BLaER1 treated with 17β-estradiol and CSF1 and Interleukin-3, amounts not matched to agents 10 nM and 100 nM (cell line): Measurements from ENCODE around the gene DNAH8.

Source experiments
- H3K27ac ChIP-seq, 11 experiments: shearing (Covaris generic); formaldehyde crosslinking; 2 replicates each; pipeline ENCODE4 v1.8.1; 2022
- H3K27me3 ChIP-seq, 11 experiments: shearing (Covaris generic); formaldehyde crosslinking; 2 replicates each; pipeline ENCODE4 v1.8.1; 2022
- H3K36me3 ChIP-seq, 11 experiments: shearing (Covaris generic); formaldehyde crosslinking; 2 replicates each; pipeline ENCODE4 v1.8.1; 2022
- H3K4me1 ChIP-seq, 10 experiments: shearing (Covaris generic); formaldehyde crosslinking; 2 replicates each; pipeline ENCODE4 v1.8.1; 2022
- H3K4me2 ChIP-seq, 11 experiments: shearing (Covaris generic); formaldehyde crosslinking; 2 replicates each; pipeline ENCODE4 v1.8.1; 2022
- H3K4me3 ChIP-seq, 10 experiments: shearing (Covaris generic); formaldehyde crosslinking; 2 replicates each; pipeline ENCODE4 v1.8.1; 2022
- H3K9ac ChIP-seq, 11 experiments: shearing (Covaris generic); formaldehyde crosslinking; 2 replicates each; pipeline ENCODE4 v1.8.1; 2022
- H3K9me3 ChIP-seq, 11 experiments: shearing (Covaris generic); formaldehyde crosslinking; replicated peaks in 1 of 11; 2 replicates each; pipeline ENCODE4 v1.8.1; 2022
- H4K20me1 ChIP-seq, 11 experiments: shearing (Covaris generic); formaldehyde crosslinking; 2 replicates each; pipeline ENCODE4 v1.8.1; 2022
- Cebpa-rat ChIP-seq, 11 experiments: shearing (Covaris generic); IDR thresholded peaks; 2 replicates each; pipeline ENCODE4 v1.8.1; 2022

DNAH8 gene

DNA sequence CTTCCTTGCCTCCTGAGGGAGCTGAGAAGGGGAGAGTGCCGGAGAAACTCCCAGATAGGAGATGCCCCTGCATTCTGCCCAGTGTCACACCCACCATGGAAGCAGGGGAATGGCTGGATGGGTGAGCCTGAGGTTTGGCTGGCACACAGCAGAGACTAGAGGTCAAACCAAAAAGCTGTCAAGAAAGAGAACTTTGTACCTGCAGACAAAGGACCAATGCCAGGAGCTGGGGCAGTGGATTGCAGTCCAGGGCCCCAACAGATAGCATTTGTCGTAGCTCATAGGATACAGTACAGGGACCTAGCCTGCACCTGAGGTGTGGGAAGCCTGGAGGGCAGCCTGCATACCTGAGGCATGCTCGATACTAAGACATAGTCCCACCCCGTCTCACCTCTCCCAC lies 227.3 kb downstream of the DNAH8 start:
- no peaks in the 10 kb centered on the region for H3K36me3 ChIP-seq
- no peaks in the 10 kb centered on the region for H4K20me1 ChIP-seq
- no peaks in the 10 kb centered on the region for H3K27me3 ChIP-seq
- no peak overlapping the region for H3K27ac ChIP-seq
- no peak overlapping the region for H3K4me3 ChIP-seq
- no peaks in the 10 kb centered on the region for H3K4me1 ChIP-seq
- TF ChIP-seq Cebpa-rat (IDR thresholded peaks at IDR 0.05) = no peak
- H3K9ac ChIP-seq = no peak overlapping the region
- H3K9me3 ChIP-seq = 0 out of 22 replicates have a peak, but pooled peaks cover 0 to 10% (median 0%) of the 10 kb centered on the region in 11 experiments
- H3K4me2 ChIP-seq = no peak overlapping the region

DNA sequence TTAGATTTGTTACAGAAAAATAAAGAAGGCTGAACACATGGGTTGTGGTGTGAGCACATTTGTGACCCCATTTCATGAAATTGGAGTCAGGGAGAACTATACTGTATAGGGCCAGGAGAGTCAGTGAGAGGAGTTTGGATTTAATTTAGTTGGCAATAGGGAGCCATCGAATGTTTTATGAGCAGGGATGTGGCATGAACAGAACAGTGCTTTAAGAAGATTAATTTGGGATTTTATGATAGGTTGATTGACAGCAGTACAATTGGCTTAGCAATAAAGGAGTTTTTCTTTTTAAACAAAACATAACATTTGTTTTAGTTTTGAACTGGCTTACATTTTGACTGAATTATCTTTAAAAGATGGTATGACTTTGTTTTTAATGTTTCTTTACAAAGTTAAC lies 227.9 kb downstream of the DNAH8 start:
- H3K27me3 ChIP-seq = no peaks in the 10 kb centered on the region
- H3K27ac ChIP-seq = no peak overlapping the region
- no peak overlapping the region for H3K4me3 ChIP-seq
- no peaks in the 10 kb centered on the region for H4K20me1 ChIP-seq
- no peaks in the 10 kb centered on the region for H3K4me1 ChIP-seq
- 0 out of 22 replicates have a peak, but pooled peaks cover 0 to 5% (median 0%) of the 10 kb centered on the region in 11 experiments for H3K9me3 ChIP-seq
- H3K36me3 ChIP-seq = no peaks in the 10 kb centered on the region
- H3K9ac ChIP-seq = no peak overlapping the region
- no peak overlapping the region for H3K4me2 ChIP-seq
- TF ChIP-seq Cebpa-rat (IDR thresholded peaks at IDR 0.05) = no peak

DNA sequence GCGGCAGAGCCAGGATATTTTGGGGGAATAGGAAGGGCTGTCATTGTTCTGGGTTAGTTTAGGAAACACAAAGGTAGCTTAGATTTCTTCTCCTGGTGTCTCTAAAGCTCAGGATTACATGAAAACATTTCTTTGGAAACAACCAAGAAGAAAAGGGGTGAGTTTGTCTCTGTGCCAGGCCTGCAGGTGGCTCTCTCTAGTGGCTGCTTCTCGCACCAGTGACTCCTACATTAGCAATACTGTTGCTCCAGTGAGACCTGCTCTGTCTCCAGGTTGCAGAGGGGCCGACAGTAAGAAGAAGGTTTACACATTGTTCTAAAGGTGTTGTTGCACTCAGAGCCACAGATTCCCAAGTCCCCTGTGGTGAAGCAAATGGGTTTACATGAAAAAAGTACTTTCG lies 228.9 kb downstream of the DNAH8 start:
- Histone ChIP-seq H3K4me3 (no peak overlapping the region), H3K36me3 (no peaks in the 10 kb centered on the region), H4K20me1 (no peaks in the 10 kb centered on the region), H3K27ac (no peak overlapping the region), H3K4me1 (no peaks in the 10 kb centered on the region), H3K9ac (no peak overlapping the region), H3K27me3 (no peaks in the 10 kb centered on the region), H3K9me3 (no peaks in the 10 kb centered on the region), H3K4me2 (no peak overlapping the region)
- no peak for TF ChIP-seq Cebpa-rat (IDR thresholded peaks at IDR 0.05)

DNA sequence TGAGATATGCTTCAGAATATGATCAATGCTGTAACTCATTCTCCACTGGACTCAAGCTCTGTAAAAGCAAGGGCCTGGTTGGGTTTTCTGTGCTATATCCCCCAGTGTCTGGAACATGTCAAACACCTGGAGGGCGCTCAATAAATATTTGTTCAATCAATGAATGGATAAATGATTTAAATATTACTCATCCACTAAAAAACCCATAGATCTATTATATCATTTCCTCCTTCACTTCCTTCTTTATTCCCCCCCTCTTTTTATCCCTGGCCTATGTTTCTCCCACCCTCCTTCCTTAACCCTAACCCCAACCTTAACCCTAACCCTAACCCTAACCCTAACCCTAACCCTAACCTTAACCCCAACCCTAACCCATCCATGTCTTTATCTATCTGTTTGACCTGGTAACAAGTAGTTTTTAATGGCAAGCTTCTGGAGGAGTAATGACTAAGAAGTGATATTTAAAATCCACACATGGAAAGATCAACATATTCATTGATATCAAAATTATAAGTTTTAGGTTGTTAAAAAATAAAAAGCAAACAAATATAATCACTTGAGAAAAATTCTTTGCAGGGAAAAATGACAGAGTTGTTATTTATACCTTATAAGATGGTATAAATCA lies 229.7 kb downstream of the DNAH8 start:
- Histone ChIP-seq H3K9me3 (no peaks in the 10 kb centered on the region), H3K4me2 (no peak overlapping the region), H4K20me1 (no peaks in the 10 kb centered on the region), H3K9ac (no peak overlapping the region), H3K36me3 (no peaks in the 10 kb centered on the region), H3K27ac (no peak overlapping the region), H3K4me3 (no peak overlapping the region), H3K4me1 (no peaks in the 10 kb centered on the region), H3K27me3 (no peaks in the 10 kb centered on the region)
- no peak for TF ChIP-seq Cebpa-rat (IDR thresholded peaks at IDR 0.05)

DNA sequence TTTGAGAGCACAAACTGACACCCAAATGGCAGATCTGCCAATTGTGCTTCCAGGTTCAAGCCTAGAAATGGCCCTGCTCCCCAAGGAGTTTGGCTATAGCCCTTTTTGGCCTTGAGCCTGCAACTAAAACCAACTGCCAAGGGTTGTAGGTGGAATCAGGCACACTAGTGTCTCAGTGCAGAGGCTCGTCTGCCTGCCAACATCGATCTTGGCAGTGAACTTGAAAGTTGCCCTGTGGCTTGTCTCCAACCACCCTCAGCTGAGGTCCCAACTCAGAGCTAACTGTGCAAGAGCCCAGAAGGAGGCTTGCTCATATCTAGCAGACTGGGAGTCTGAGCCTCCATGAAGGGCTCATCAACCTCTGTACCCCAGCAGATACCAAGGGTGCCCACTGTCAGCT lies 240.8 kb downstream of the DNAH8 start:
- Histone ChIP-seq H3K27me3 (no peaks in the 10 kb centered on the region), H3K9me3 (peaks cover 17 to 25% (median 22%) of the 10 kb centered on the region in 11 experiments), H3K36me3 (peaks cover 0 to 3% (median 0%) of the 10 kb centered on the region in 11 experiments; a peak in 1 of 22 replicates), H3K9ac (no peak overlapping the region), H3K4me3 (no peak overlapping the region), H3K4me1 (peaks cover 0 to 6% (median 0%) of the 10 kb centered on the region in 10 experiments; a peak in 1 of 20 replicates), H3K4me2 (no peak overlapping the region), H4K20me1 (no peaks in the 10 kb centered on the region), H3K27ac (no peak overlapping the region)
- TF ChIP-seq Cebpa-rat (IDR thresholded peaks at IDR 0.05) = no peak

DNA sequence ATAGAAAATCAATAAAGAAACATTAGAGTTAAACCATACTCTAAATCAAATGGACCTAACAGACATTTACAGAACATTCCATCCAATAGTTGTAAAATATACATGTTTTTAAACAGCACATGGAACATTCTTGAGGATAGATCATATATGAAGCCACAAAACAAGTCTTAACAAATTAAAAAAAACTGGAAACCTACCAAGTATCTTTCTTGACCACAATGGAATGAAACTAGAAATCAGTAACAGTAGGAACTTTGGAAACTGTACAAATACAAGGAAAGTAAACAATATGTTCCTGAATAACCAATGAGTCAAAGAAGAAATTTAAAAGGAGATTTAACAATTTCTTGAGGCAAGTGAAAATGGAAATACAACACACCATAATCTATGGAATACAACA lies 242.3 kb downstream of the DNAH8 start:
- Histone ChIP-seq H3K27ac (no peak overlapping the region), H3K4me1 (peaks cover 0 to 6% (median 0%) of the 10 kb centered on the region in 10 experiments; a peak in 1 of 20 replicates), H4K20me1 (no peaks in the 10 kb centered on the region), H3K27me3 (no peaks in the 10 kb centered on the region), H3K4me2 (no peak overlapping the region), H3K9ac (no peak overlapping the region), H3K4me3 (no peak overlapping the region), H3K36me3 (peaks cover 0 to 3% (median 0%) of the 10 kb centered on the region in 11 experiments; a peak in 1 of 22 replicates), H3K9me3 (peaks cover 17 to 25% (median 22%) of the 10 kb centered on the region in 11 experiments)
- no peak for TF ChIP-seq Cebpa-rat (IDR thresholded peaks at IDR 0.05)

DNA sequence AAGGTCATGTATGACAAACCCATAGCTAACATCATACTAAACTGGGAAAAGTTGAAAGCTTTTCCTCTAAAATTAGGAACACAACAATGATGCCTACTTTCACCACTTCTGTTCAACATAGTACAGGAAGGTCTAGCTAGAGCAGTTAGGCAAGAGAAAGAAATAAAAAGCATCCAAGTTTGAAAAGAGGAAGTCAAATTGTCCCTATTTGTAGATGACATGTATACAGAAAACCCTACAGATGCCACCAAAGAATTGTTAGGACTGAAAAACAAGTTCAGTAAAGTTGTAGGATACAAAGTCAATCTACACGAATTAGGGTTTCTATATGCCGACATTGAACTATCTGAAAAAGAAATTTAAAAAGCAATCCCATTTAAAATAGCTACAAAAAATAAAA lies 244.0 kb downstream of the DNAH8 start:
- Histone ChIP-seq H3K4me1 (peaks cover 0 to 6% (median 0%) of the 10 kb centered on the region in 10 experiments; a peak in 1 of 20 replicates), H3K4me2 (peak overlapping the region in 1 of 11 experiments; percentile 16; a peak in 1 of 22 replicates), H3K9ac (no peak overlapping the region), H3K27ac (no peak overlapping the region), H4K20me1 (no peaks in the 10 kb centered on the region), H3K27me3 (no peaks in the 10 kb centered on the region), H3K36me3 (peaks cover 0 to 3% (median 0%) of the 10 kb centered on the region in 11 experiments; a peak in 1 of 22 replicates), H3K4me3 (no peak overlapping the region), H3K9me3 (peaks cover 17 to 25% (median 22%) of the 10 kb centered on the region in 11 experiments)
- no peak for TF ChIP-seq Cebpa-rat (IDR thresholded peaks at IDR 0.05)

DNA sequence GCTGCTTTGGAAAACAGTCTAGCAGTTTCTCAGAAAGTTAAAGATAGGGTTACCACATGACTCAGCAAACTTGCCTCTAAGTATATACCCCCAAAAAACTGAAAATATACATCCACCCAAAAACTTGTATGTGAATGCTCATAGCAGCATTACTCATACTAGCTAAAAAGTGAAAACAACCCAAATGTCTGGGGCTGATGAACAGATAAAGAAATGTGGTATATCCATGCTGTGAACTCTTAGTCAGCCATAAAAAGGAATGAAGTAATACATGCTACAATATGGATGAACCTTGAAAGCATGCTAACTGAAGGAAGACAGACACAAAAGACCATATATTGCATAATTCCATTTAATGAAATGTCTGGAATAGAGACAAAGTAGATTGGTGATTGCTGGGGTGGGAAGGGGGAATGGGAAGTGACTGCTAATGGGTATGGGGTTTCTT lies 253.6 kb downstream of the DNAH8 start:
- H3K4me3 ChIP-seq = no peak overlapping the region
- no peak overlapping the region for H3K27ac ChIP-seq
- no peaks in the 10 kb centered on the region for H4K20me1 ChIP-seq
- H3K36me3 ChIP-seq = no peaks in the 10 kb centered on the region
- no peaks in the 10 kb centered on the region for H3K9me3 ChIP-seq
- no peaks in the 10 kb centered on the region for H3K27me3 ChIP-seq
- H3K9ac ChIP-seq = no peak overlapping the region
- TF ChIP-seq Cebpa-rat (IDR thresholded peaks at IDR 0.05) = no peak
- no peaks in the 10 kb centered on the region for H3K4me1 ChIP-seq
- no peak overlapping the region for H3K4me2 ChIP-seq

DNA sequence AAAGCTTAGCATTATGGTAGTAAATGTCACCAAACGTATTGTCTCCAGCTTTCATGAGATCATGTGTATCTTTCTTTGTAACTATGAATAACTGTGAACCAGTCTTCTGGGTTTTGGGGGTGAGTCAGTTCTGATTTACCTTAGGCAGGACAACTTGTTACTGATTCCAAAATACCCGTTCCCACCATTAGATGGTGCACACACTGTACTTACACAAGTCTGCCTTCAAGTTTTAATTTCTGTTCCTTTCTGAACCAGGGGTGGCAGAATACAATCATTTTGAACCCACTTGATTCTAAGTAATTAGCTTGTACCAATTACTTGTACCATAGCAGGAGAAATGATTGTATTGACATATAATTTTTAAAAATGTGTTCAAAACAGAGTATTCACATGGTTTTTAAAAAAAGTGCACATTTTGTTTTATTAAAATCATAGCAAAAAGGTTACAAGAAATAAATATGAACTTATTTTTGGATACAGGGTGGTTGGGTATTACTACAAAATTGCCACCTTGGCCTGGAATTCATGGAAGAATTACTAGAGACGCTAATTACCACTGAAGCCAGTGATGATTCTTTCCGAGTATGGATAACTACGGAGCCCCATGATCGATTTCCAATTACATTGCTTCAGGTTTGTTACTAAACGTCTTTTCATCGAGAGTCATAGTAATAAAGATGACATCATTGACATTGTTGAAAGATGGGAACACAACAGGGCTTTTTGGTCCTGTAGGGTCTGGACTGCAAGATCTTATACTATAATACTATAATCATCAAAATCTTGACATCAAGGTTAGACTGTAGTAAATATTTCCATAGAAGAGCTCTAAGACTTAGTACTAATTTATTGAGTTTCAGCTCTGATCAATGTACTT lies 258.3 kb downstream of the DNAH8 start:
- H3K27ac ChIP-seq = no peak overlapping the region
- H3K9ac ChIP-seq = no peak overlapping the region
- H3K4me3 ChIP-seq = no peak overlapping the region
- no peaks in the 10 kb centered on the region for H3K9me3 ChIP-seq
- no peaks in the 10 kb centered on the region for H3K27me3 ChIP-seq
- TF ChIP-seq Cebpa-rat (IDR thresholded peaks at IDR 0.05) = no peak
- H3K36me3 ChIP-seq = no peaks in the 10 kb centered on the region
- H4K20me1 ChIP-seq = no peaks in the 10 kb centered on the region
- H3K4me2 ChIP-seq = no peak overlapping the region
- no peaks in the 10 kb centered on the region for H3K4me1 ChIP-seq
